SIG-M5 (cell line): ENCODE data around the gene EPB41L1.

ENCODE experiments used
- DNase-seq: peaks from one replicate; lab custom pipeline; 2025; lab: John Stamatoyannopoulos, UW

The EPB41L1 gene

DNA sequence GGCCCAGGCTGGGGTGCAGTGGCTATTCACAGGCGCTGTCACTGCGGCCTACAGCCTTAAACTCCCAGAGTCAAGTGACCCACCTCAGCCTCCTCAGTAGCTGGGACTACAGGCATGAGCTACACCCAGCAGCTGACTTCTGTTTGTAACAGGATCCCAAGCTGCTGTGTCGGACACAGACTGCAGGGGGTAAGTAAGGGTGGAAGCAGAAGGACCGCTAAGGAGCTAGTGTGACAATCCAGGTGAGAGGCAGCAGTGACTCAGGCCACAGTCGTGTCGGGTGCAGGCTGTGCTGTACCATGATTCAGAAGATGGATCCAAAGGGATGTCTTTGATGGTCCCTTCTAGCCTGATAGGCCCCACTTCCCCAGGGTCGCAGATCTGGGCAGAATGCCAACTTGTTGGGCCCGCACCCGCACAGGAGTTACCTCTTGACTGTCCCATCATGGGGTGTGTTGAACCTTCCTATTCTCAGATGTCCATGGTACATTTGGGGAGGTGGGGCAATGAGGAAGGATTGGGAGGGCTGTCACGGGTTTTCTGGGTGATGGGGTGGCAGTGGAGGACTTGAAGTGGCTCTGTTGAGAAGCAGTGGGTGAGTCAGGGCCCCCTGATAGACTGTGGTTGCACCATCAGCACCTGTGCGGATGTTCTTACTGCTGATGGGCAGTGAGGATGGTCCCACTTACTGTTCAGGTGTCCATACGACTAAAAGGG is 107.0 kb downstream of the EPB41L1 start:
- no peak for DNase-seq

DNA sequence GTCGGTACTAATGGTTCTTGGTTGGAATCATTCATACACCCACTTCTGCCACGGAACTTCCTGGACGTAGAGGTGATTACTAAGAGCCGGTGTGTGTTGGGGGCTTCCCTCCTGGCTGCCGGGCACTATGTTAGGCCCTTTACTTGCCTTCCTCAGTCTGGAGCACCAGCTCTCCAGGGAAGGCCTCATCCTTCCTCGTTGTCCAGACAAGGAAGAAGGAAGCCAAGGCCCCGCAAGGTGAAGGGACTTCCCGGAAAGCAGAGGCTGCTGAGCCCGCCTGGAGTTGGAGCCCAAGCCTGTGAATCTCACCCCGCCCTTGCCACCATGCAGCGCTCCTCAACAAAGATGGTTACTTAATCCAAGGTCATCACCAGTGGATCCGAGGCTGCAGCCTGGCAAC is 107.9 kb downstream of the EPB41L1 start:
- no peak for DNase-seq

DNA sequence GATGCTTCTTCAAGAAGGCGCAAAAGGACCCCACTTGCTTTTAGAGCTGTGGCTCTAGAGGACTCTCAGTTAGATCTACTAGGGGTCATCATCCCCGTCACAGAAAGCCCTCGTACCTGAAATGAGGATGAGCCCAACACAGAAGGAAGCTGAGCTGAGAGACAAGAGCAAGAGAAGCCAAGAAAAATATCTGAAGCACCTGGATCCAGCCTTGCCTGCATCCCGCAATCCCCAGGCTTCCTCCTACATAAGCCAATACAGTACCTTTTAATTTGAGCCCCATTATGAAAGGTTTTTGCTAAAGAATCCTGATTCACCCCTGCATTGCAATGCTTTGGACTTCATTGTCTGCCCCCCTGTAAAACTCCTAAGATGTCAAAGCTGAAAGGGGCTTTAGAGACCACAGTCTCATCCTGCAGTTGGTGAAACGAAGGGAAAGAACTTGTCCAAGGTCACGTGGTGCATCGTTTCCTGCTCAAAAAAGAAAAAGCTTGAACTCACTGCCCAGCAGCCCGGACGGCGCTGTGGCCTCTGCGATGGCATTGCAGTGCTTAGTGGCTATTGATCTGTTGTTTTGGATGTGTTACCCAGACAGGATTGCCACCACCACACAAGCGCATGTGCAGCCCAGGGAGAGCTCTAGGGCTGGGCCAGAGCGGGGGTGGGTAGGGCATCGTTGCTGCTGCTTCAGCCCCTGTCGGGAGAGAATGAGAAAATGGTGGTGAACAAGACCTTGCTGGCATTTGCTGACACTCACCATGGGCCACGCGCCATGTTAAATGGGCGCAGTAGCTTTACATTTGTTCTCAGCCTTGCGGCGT is 110.1 kb downstream of the EPB41L1 start:
- no peak for DNase-seq

DNA sequence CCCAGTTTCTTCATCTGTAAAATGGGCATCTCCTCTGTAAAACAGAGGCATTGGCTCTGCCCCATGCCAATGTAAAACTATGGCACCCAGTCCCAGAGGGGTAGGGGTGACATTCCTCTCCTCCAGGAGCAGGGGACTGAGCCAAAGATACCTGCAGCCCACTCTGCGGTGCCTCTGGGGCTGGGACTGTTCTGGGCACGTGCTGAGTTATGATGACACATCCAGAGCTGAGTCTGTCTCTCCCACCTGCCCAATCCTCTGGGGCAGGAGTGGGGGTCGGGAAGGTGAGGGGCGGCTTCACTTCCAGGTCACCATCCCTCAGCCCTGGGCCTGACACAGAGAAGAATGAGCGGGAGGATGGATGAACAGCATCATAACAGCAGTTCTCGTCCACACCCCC is 111.6 kb downstream of the EPB41L1 start:
- no peak for DNase-seq

DNA sequence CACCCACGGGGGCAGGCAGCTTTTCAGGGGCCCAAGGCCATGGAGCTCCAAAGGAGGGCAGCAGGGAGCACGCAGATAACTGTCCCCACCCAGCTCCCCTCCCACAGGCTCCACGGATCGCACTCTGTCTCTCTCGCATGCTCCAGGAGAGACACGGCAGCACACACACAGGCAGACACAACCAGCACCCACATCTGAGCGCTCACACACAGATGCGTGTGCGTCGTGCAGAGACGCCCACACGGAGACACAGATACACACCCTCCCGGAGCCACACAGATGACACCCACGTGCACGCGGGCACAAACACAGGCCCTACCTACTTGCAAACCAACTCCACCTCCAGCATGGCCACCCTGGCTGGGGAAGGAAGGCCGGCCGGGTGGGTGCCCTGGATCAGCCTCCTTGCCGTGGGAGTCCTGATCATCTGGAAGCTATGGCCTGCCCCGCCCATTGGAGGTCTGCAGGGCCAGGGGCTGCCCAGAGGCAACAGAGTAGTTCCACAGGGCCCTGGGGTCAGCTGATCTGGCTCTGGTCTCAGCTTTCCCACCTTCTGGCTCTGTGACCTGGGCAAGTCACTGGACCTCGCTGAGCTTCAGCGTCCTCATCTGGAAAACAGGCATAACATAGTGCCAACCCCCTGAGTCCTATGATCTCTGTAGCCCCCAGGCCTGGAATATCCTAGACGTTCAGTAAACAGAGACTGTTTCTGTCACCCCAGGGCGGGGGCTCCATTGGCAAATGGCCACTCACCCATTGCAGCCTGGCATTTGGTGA is 113.3 kb downstream of the EPB41L1 start:
- DNase-seq = no peak

GRCh38 chr20:36268440-36269342 is 114.2 kb downstream of the EPB41L1 start:
- no peak for DNase-seq

DNA sequence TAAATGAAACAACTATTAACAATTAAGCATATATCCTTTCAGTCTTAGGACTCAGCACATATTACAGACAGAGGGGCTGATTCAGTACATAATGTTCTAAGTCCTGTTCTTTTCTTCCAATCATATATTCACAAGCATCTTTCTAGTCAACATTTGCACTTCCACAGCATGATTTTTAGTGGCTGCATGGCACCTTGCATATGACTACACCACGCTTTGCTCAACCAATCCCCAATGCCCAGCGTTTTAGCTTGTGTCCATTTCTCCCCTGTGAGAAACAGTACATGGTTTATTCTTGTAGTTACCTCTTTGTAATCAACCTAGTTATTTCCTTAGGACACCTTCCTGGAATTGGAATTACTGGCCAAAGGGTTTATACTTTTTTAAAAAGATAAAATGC is 115.0 kb downstream of the EPB41L1 start:
- no peak for DNase-seq

DNA sequence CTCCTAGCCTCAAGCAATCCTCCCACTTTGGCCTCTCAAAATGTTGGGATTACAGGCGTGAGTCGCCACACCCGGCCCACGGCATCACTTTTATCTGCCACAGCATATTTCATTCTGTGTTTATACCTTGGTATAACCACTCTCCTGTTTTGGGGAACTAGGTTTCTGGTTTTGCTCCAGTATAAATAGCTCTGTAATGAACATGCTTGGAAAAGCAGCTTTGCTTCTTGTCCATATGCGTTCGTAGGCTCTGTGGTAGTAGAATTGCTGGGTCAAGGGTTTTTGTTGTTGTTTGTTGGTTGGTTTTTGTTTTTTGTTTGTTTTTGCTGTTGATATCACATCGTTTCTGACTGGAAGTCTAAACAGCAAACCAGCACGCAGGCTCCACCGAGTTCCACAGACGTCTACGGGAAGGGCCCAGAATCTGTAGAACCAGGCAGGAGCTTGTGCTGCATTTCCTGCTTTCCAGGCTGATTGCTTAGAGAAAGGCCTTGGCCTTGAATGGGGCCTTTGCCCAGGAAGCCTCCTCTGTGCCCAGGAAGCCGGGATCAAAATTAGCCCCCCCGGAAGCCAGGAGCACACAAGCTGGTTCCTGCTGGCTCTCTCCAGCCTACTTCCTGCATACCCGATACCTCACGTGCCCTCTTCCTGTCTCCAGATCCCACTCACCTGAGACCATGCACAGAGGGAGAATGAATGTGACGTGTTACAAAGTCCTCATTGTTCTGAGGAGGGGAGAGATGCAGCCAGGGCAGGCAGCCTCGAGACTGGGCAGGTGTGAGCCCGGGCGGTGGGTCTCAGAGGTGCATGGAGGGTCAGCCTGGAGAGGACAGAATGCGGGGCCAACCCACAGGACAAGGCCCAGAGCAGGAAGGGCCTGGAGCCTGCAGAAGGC is 116.5 kb downstream of the EPB41L1 start:
- no peak for DNase-seq

- DNase-seq = no peak
Measured at GRCh38 chr20:36271639-36272546, 117.4 kb downstream of the EPB41L1 start.

- no peak for DNase-seq
Measured at GRCh38 chr20:36272547-36273220, 118.1 kb downstream of the EPB41L1 start.

DNA sequence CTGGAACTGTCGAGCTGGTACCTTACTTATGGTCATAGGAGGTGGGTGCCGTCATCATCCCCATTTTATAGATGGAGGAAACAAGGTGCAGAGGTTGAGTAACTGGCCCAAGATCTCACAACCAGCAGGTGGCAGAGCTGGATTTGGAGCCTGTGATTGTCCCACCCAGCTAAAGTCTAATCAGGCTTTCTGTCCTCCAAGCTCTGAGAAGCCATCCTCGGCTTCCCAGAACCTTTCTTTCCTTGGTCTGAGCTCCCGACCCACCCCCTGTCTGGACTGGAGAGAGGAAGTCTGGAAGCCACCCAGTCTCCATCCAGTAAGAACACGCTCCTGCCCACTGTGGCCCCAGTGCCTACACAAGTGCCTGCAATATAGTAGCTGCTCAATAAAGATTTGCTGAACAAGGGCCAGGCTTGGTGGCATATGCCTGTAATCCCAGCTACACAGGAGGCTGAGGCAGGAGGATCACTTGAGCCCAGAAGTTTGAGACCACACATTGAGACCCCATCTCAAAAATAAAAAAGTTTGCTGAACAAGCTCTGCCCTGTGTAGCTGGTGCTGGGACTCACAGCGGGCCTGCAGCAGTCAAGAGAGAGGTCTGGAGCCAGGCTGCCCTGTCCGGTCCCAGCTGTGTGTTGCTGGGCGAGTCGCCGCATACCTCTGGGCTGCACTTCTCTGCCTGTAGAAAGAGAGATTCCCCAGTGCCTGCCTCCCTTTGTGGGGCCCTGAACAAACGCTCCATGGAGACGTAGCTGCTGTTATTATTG is 119.1 kb downstream of the EPB41L1 start:
- no peak for DNase-seq

GRCh38 chr20:36274181-36274841 is 119.8 kb downstream of the EPB41L1 start:
- DNase-seq = no peak

GRCh38 chr20:36275011-36275410 is 120.5 kb downstream of the EPB41L1 start:
- DNase-seq = no peak

DNA sequence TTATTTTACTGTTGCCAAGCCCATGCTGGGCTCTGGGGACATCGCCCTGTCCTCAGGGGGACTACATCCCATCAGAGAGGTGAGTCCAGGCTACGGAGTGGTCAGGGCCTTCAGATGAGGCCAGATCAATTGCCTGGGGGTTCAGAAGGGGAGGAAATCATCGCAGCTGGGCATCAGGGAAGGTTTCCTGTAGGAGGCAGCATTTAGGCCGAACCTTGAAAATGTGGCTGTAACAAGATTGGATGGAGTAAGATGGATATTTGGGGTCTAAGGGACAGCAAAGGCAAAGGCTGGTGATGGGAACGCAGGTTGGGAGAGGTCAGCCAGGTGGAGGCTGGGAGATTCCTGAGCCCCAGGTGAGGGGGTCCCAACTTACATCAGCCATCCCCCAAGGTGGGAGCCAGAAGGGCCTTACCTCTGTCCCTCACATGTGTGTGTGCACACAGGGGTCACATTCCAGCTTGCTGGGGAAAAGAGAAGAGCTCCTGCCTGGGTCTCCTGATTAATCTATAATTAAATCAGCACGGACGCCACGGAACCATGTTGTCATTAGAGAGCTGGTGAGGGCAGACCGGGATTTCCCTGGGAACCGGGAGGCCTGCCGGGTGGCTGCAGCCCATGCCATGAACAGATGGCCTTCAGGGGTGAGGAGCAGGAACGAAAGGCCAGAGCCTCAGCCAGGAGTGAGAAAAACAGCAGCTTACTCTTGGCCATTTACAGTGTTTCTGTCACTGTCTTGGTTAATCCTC is 121.1 kb downstream of the EPB41L1 start:
- no peak for DNase-seq

DNA sequence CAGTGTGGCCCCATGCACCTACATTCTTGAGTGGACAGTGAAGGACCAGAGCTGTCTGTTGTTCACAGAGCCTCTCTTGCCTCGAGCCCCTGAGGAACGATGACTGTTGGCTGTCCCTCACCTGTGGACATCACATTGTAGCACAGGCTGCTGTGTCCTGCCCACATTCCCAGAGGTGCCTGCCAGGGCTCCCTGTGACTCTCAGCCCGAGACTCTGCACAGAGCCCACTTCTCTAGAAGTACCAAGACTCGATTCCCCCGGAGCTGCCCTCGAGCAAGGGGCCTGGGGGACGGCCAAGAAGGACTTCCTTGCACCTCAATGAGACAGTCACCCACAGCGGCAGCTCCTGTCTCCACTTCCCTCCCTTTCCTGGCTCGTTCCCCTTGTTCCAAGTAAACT is 123.0 kb downstream of the EPB41L1 start:
- no peak for DNase-seq

- DNase-seq = no peak
Measured at GRCh38 chr20:36279362-36279761, 124.8 kb downstream of the EPB41L1 start.

- no peak for DNase-seq
Measured at GRCh38 chr20:36279776-36280175, 125.2 kb downstream of the EPB41L1 start.
